Osteocyte (in vitro differentiated cells): ENCODE results near the gene GLYR1. TPM values are rescaled to one million over a fixed set of nuclear protein-coding genes. Genes with fewer than 3 reads are reported as not detected.
"Not testable (repeated sequence)": the region's sequence is repeated elsewhere in the genome, so short reads cannot be mapped to it uniquely, and the experiment has no call there.

Experiments
- DNase-seq: peaks from one replicate; pipeline ENCODE4 v3.0.0; 2021; ENCODE audit warnings: mixed read lengths; ENCODE audit not compliant: unreplicated experiment; ENCODE audit errors: extremely low spot score
- H3K27ac Mint-ChIP-seq: one replicate; pipeline ENCODE4 v1.8.0; 2021; ENCODE audit warnings: mild to moderate bottlenecking, mixed read lengths; ENCODE audit not compliant: unreplicated experiment
- H3K27me3 Mint-ChIP-seq: one replicate; pipeline ENCODE4 v1.8.0; 2021; ENCODE audit warnings: mixed read lengths; ENCODE audit not compliant: unreplicated experiment
- H3K36me3 Mint-ChIP-seq: one replicate; pipeline ENCODE4 v1.8.0; 2021; ENCODE audit warnings: mixed read lengths; ENCODE audit not compliant: unreplicated experiment
- H3K4me1 Mint-ChIP-seq: one replicate; pipeline ENCODE4 v1.8.0; 2021; ENCODE audit warnings: mixed read lengths; ENCODE audit not compliant: unreplicated experiment
- H3K4me3 Mint-ChIP-seq: one replicate; pipeline ENCODE4 v1.8.0; 2021; ENCODE audit warnings: mild to moderate bottlenecking, moderate library complexity, mixed read lengths; ENCODE audit not compliant: unreplicated experiment
- H3K9me3 Mint-ChIP-seq: one replicate; pipeline ENCODE4 v1.8.0; 2021; ENCODE audit warnings: mixed read lengths; ENCODE audit not compliant: unreplicated experiment
- CTCF ChIP-seq: fragments of 200-600 bp; sonication (generic); IDR thresholded peaks from 2 replicates; pipeline ENCODE4 v1.5.0; 2021; ENCODE audit warnings: antibody characterized with exemption, mild to moderate bottlenecking, moderate library complexity
- long read RNA-seq: library from polyadenylated mRNA; unstranded; transcript quantifications from one replicate; pipeline ENCODE4 v2.0.0, GENCODE V29; 2021
- total RNA-seq: library from RNA; stranded (reverse); gene quantifications from 2 replicates; pipeline ENCODE4 v1.2.1, GENCODE V29; 2021

The GLYR1 gene
- 73.5 and 76.9 TPM in 2 replicates for total RNA-seq
- long read RNA-seq, partial matches to known transcripts = 10 of 16 reads
- long read RNA-seq, other reads (novel, unspliced or antisense) = 3 of 16 reads

- peak; percentile 100 for DNase-seq
- Mint-ChIP-seq H3K36me3 (peaks cover 18% of the 10 kb centered on the region), H3K4me3 (peak within 1 kb of the TSS; percentile 86), H3K27ac (peak within 1 kb of the TSS; percentile 89), H3K9me3 (no peaks in the 10 kb centered on the region), H3K27me3 (no peaks in the 10 kb centered on the region), H3K4me1 (peaks cover 52% of the 10 kb centered on the region)
- TF ChIP-seq CTCF = no peak
These were observed at the start of gene GLYR1, which contains the start of gene UBN1 for GRCh38 chr16:4846901-4847773. Gene GLYR1 (minus strand): TSS chr16:4847288. CDS start chr16:4847265, 23 bp downstream. Gene UBN1 (plus strand): TSS chr16:4847481. CDS start chr16:4852918, 5,437 bp downstream.

- not testable (repeated sequence) for H3K36me3 Mint-ChIP-seq, H3K4me3 Mint-ChIP-seq, H3K9me3 Mint-ChIP-seq, H3K4me1 Mint-ChIP-seq, DNase-seq, H3K27me3 Mint-ChIP-seq, H3K27ac Mint-ChIP-seq
These were observed 49.7 kb upstream of the GLYR1 start for GRCh38 chr16:4896761-4897160.

- Mint-ChIP-seq H3K4me3 (no peak overlapping the region), H3K9me3 (peaks cover 4% of the 10 kb centered on the region), H3K4me1 (peaks cover 9% of the 10 kb centered on the region), H3K27me3 (no peaks in the 10 kb centered on the region), H3K36me3 (peaks cover 6% of the 10 kb centered on the region), H3K27ac (no peak overlapping the region)
- TF ChIP-seq CTCF = no peak
- DNase-seq = no peak
These were observed 48.3 kb upstream of the GLYR1 start for GRCh38 chr16:4895366-4895765.

- Mint-ChIP-seq H3K36me3 (peaks cover 6% of the 10 kb centered on the region), H3K27me3 (no peaks in the 10 kb centered on the region), H3K27ac (no peak overlapping the region), H3K4me3 (no peak overlapping the region), H3K9me3 (peaks cover 4% of the 10 kb centered on the region), H3K4me1 (peaks cover 9% of the 10 kb centered on the region)
- TF ChIP-seq CTCF = no peak
- no peak for DNase-seq
These were observed 47.4 kb upstream of the GLYR1 start for GRCh38 chr16:4894276-4895150.

GRCh38 chr16:4893103-4893862 lies 46.2 kb upstream of the GLYR1 start:
- Mint-ChIP-seq H3K27ac (no peak overlapping the region), H3K4me1 (peaks cover 9% of the 10 kb centered on the region), H3K4me3 (no peak overlapping the region), H3K27me3 (no peaks in the 10 kb centered on the region), H3K9me3 (peaks cover under 1% of the 10 kb centered on the region), H3K36me3 (peaks cover under 1% of the 10 kb centered on the region)
- DNase-seq = no peak
- TF ChIP-seq CTCF = no peak
